HEK293 (cell line): ENCODE data around the gene TBRG1.

Source experiments
- KLF10 ChIP-seq: fragments of 450-650 bp; IDR thresholded peaks from 2 replicates; pipeline ENCODE4 v1.5.1; 2018; ENCODE audit warnings: missing biosample characterization, mild to moderate bottlenecking, missing genetic modification characterization
- PRDM1 ChIP-seq: fragments of 450-650 bp; formaldehyde crosslinking; IDR thresholded peaks from 2 replicates; pipeline ENCODE4; 2016; ENCODE audit warnings: missing biosample characterization, missing genetic modification characterization
- SALL2 ChIP-seq: fragments of 450-650 bp; formaldehyde crosslinking; IDR thresholded peaks from 2 replicates; pipeline ENCODE4 v1.5.0; 2017; ENCODE audit warnings: missing biosample characterization, mild to moderate bottlenecking, missing genetic modification characterization, borderline replicate concordance
- ZNF132 ChIP-seq: fragments of 450-650 bp; formaldehyde crosslinking; IDR thresholded peaks from 2 replicates; pipeline ENCODE4 v1.5.1; 2017; ENCODE audit warnings: missing biosample characterization, missing genetic modification characterization, borderline replicate concordance
- ZNF274 ChIP-seq, 2 experiments: fragments of 200-500 bp in 1 of 2; fragments of 450-650 bp in 1 of 2; sonication (Bioruptor generic) in 1 of 2; formaldehyde crosslinking in 1 of 2; IDR thresholded peaks; 2 replicates each; pipeline versions ENCODE4 v1.5.1 to v1.6.1; 2014 to 2016; ENCODE audit warnings: borderline replicate concordance in 1 of 2, inconsistent platforms in 1 of 2, low read length in 1 of 2, missing biosample characterization in 1 of 2, missing genetic modification characterization in 1 of 2
- ZNF341 ChIP-seq: fragments of 450-650 bp; formaldehyde crosslinking; IDR thresholded peaks from 2 replicates; pipeline ENCODE4; 2016; ENCODE audit warnings: low read depth, missing biosample characterization, missing genetic modification characterization
- ZNF707 ChIP-seq: fragments of 450-650 bp; formaldehyde crosslinking; IDR thresholded peaks from 2 replicates; pipeline ENCODE4 v1.5.1; 2016; ENCODE audit warnings: missing biosample characterization, missing genetic modification characterization
- ZNF776 ChIP-seq: fragments of 450-650 bp; formaldehyde crosslinking; IDR thresholded peaks from 2 replicates; pipeline ENCODE4 v1.5.0; 2017; ENCODE audit warnings: missing biosample characterization, missing genetic modification characterization, borderline replicate concordance
- ZNF830 ChIP-seq: fragments of 450-650 bp; IDR thresholded peaks from 2 replicates; pipeline ENCODE4 v1.5.0; 2018; ENCODE audit warnings: missing biosample characterization, missing genetic modification characterization, low read depth, mild to moderate bottlenecking, moderate library complexity
- TF ChIP-seq, protein P1 (sequence below): fragments of 450-650 bp; formaldehyde crosslinking; IDR thresholded peaks from 2 replicates; pipeline ENCODE4 v1.5.1; 2016; ENCODE audit warnings: missing biosample characterization, missing genetic modification characterization

GRCh38 chr11:124682443-124682842 is 59.8 kb downstream of the TBRG1 start:
- TF ChIP-seq ZNF341 (no peak), SALL2 (no peak), ZNF707 (tag by site-specific recombination) (no peak), PRDM1 (tag by site-specific recombination) (no peak), KLF10 (tag by site-specific recombination) (no peak), ZNF132 (no peak), ZNF776 (tag by site-specific recombination) (no peak), ZNF830 (tag by site-specific recombination) (no peak), ZNF274 (IDR thresholded peaks at IDR 0.05; ENCODE audit: low read length) (no peak), ZNF274 (tag by site-specific recombination; IDR thresholded peaks at IDR 0.05; ENCODE audit: borderline replicate concordance) (no peak)
- TF ChIP-seq, protein P1, sequence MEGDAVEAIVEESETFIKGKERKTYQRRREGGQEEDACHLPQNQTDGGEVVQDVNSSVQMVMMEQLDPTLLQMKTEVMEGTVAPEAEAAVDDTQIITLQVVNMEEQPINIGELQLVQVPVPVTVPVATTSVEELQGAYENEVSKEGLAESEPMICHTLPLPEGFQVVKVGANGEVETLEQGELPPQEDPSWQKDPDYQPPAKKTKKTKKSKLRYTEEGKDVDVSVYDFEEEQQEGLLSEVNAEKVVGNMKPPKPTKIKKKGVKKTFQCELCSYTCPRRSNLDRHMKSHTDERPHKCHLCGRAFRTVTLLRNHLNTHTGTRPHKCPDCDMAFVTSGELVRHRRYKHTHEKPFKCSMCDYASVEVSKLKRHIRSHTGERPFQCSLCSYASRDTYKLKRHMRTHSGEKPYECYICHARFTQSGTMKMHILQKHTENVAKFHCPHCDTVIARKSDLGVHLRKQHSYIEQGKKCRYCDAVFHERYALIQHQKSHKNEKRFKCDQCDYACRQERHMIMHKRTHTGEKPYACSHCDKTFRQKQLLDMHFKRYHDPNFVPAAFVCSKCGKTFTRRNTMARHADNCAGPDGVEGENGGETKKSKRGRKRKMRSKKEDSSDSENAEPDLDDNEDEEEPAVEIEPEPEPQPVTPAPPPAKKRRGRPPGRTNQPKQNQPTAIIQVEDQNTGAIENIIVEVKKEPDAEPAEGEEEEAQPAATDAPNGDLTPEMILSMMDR (tag by site-specific recombination) = no peak
